Sigmoid colon (tissue), 3 donors: ENCODE data around the gene HOXA5.

Experiments used
- POLR2A ChIP-seq, 2 donors: fragments of 450-650 bp; IDR thresholded peaks; one replicate each; pipeline ENCODE4 v1.6.1; 2016; ENCODE audit warnings: antibody characterized with exemption in 2 of 2, mild to moderate bottlenecking in 2 of 2, moderate library complexity in 2 of 2
- TF ChIP-seq, protein P1 (sequence below), 4 experiments: fragments of 450-650 bp in 3 of 4; fragments of 200-600 bp in 1 of 4; IDR thresholded peaks; one replicate each; pipeline ENCODE4 v1.5.1; 2016 to 2019; ENCODE audit warnings: antibody characterized with exemption in 4 of 4, mild to moderate bottlenecking in 3 of 4, moderate library complexity in 2 of 4

DNA sequence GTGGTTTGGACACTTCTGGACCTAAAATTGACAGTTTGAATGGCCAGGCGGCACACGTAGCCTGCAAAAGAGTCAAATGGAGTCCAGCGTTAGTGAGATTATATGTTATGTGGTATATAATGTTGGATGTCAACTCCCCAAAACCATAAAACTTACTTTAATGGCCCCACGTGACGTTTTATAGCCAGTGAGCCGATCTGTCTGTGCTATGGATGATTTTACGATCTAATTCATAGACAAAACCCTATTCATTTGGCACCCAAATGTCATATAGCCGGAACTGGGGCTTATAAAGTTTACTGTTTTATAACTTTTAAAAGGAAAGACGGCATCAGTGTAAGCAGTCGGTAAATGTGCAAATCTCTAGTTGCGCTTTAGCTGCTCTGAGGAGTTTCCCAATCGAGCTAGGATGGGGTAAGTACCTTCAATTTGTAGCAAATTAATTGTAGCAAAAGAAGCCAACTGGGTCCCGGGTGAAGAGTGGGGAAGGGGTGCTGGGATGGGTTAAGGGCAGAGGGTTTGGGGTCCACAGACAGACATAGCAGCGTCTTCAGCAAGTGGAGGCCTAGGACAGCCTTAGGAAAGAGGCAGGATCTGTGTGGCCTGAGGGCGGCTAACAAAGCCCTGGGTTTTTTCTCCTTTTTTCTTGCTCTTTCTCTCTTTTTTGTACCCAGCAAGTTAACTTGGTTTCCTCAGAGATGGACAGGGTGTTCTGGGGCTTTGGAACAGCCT is 3.2 kb downstream of the HOXA5 start:
- TF ChIP-seq, protein P1, sequence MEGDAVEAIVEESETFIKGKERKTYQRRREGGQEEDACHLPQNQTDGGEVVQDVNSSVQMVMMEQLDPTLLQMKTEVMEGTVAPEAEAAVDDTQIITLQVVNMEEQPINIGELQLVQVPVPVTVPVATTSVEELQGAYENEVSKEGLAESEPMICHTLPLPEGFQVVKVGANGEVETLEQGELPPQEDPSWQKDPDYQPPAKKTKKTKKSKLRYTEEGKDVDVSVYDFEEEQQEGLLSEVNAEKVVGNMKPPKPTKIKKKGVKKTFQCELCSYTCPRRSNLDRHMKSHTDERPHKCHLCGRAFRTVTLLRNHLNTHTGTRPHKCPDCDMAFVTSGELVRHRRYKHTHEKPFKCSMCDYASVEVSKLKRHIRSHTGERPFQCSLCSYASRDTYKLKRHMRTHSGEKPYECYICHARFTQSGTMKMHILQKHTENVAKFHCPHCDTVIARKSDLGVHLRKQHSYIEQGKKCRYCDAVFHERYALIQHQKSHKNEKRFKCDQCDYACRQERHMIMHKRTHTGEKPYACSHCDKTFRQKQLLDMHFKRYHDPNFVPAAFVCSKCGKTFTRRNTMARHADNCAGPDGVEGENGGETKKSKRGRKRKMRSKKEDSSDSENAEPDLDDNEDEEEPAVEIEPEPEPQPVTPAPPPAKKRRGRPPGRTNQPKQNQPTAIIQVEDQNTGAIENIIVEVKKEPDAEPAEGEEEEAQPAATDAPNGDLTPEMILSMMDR (IDR thresholded peaks at IDR 0.05) = no peak
- TF ChIP-seq POLR2A (IDR thresholded peaks at IDR 0.05) = peak in 1 of 2 donors; percentile 25
